Activated B cell treated with CpG ODN at 0.5 μM for 24 hours (primary cell): ENCODE results near the gene NLRP5. TPM values are rescaled to one million over a fixed set of nuclear protein-coding genes. Genes with fewer than 3 reads are reported as not detected.
"Not testable (repeated sequence)": the region's sequence is repeated elsewhere in the genome, so short reads cannot be mapped to it uniquely, and the experiment has no call there.

Source experiments
- ATAC-seq: fragments of 200-7000 bp; cut with Tn5 transposase; one replicate; pipeline ENCODE4 v1.10.0; 2021; ENCODE audit warnings: low read depth, mild to moderate bottlenecking, moderate library complexity
- CTCF ChIA-PET: fragments of 350-600 bp; sonication (Branson Sonifier 250); formaldehyde crosslinking; loops from one replicate; lab custom pipeline; 2021; ENCODE audit warnings: antibody characterized with exemption; lab: Charles Lee
- POLR2A ChIA-PET: fragments of 350-600 bp; sonication (Branson Sonifier 250); formaldehyde crosslinking; loops from one replicate; lab custom pipeline; 2021; ENCODE audit warnings: antibody characterized with exemption; lab: Charles Lee
- DNase-seq: peaks from one replicate; pipeline ENCODE4 v3.0.0; 2022
- H3K27ac Mint-ChIP-seq: one replicate; pipeline ENCODE4 v1.8.0; 2020; ENCODE audit warnings: mixed read lengths
- H3K27me3 Mint-ChIP-seq: one replicate; pipeline ENCODE4 v1.8.0; 2021; ENCODE audit warnings: mixed read lengths
- H3K36me3 Mint-ChIP-seq: one replicate; pipeline ENCODE4 v1.8.0; 2021; ENCODE audit warnings: low read depth, mixed read lengths
- H3K4me1 Mint-ChIP-seq: one replicate; pipeline ENCODE4 v1.8.0; 2021; ENCODE audit warnings: mixed read lengths
- H3K4me3 Mint-ChIP-seq: one replicate; pipeline ENCODE4 v1.8.0; 2020; ENCODE audit warnings: mild to moderate bottlenecking, mixed read lengths
- H3K9me3 Mint-ChIP-seq: one replicate; pipeline ENCODE4 v1.8.0; 2020; ENCODE audit warnings: mixed read lengths
- CTCF ChIP-seq: fragments of 200-600 bp; IDR thresholded peaks from one replicate; pipeline ENCODE4 v1.8.0; 2022; ENCODE audit warnings: antibody characterized with exemption, mild to moderate bottlenecking
- intact Hi-C: fragments of 100-400 bp; cut with micrococcal nuclease; formaldehyde crosslinking; loops from one replicate; pipeline ENCODE4 v1.15.1; 2024
- total RNA-seq: library from RNA; stranded (reverse); gene quantifications from 2 replicates; pipeline ENCODE4 v1.2.3, GENCODE V29; 2022

Gene NLRP5
- total RNA-seq, 1 donor from 2014 or later, result not detected

- TF ChIP-seq CTCF, result no peak
- intact Hi-C loops, result no loop called here
- Mint-ChIP-seq H3K4me1 (no peaks in the 10 kb centered on the region), H3K9me3 (peaks cover 4% of the 10 kb centered on the region), H3K4me3 (no peak overlapping the region), H3K27ac (no peak overlapping the region), H3K36me3 (no peaks in the 10 kb centered on the region), H3K27me3 (peaks cover 2% of the 10 kb centered on the region)
- ChIA-PET CTCF (no interaction called here), POLR2A (no interaction called here)
- no peak for DNase-seq
- no peak for ATAC-seq
Observed at GRCh38 chr19:55985254-55985653, 1.3 kb upstream of the NLRP5 start.

- no peak for TF ChIP-seq CTCF
- intact Hi-C loops, result no loop called here
- H3K27ac Mint-ChIP-seq, result no peak overlapping the region
- H3K27me3 Mint-ChIP-seq, result no peaks in the 10 kb centered on the region
- ATAC-seq (no peak), DNase-seq (no peak)
- peaks cover 9% of the 10 kb centered on the region for H3K9me3 Mint-ChIP-seq
- no peak overlapping the region for H3K4me3 Mint-ChIP-seq
- H3K4me1 Mint-ChIP-seq, result no peaks in the 10 kb centered on the region
- ChIA-PET POLR2A (no interaction called here), CTCF (no interaction called here)
- H3K36me3 Mint-ChIP-seq, result no peaks in the 10 kb centered on the region
Observed at GRCh38 chr19:55990831-55991230, 4.3 kb downstream of the NLRP5 start.

GRCh38 chr19:55993492-55993891 lies 6.9 kb downstream of the NLRP5 start:
- ChIA-PET CTCF (no interaction called here), POLR2A (no interaction called here)
- ATAC-seq (no peak), DNase-seq (no peak)
- Mint-ChIP-seq H3K4me1 (no peaks in the 10 kb centered on the region), H3K4me3 (no peak overlapping the region), H3K9me3 (peaks cover 15% of the 10 kb centered on the region), H3K27ac (no peak overlapping the region), H3K27me3 (no peaks in the 10 kb centered on the region), H3K36me3 (no peaks in the 10 kb centered on the region)
- intact Hi-C loops, result no loop called here
- TF ChIP-seq CTCF, result no peak

- Mint-ChIP-seq H3K36me3 (no peaks in the 10 kb centered on the region), H3K27ac (no peak overlapping the region), H3K4me1 (no peaks in the 10 kb centered on the region), H3K27me3 (no peaks in the 10 kb centered on the region), H3K4me3 (no peak overlapping the region), H3K9me3 (peaks cover 2% of the 10 kb centered on the region)
- ChIA-PET CTCF (no interaction called here), POLR2A (no interaction called here)
- ATAC-seq (no peak), DNase-seq (no peak)
- TF ChIP-seq CTCF, result no peak
- intact Hi-C loops, result no loop called here
Observed at GRCh38 chr19:56014765-56015164, 28.2 kb downstream of the NLRP5 start.

GRCh38 chr19:56015756-56016155 lies 29.2 kb downstream of the NLRP5 start:
- H3K4me1 Mint-ChIP-seq, result no peaks in the 10 kb centered on the region
- peaks cover 2% of the 10 kb centered on the region for H3K9me3 Mint-ChIP-seq
- intact Hi-C loops, result no loop called here
- no peak for TF ChIP-seq CTCF
- H3K27ac Mint-ChIP-seq, result no peak overlapping the region
- no peak overlapping the region for H3K4me3 Mint-ChIP-seq
- no peaks in the 10 kb centered on the region for H3K36me3 Mint-ChIP-seq
- ATAC-seq (no peak), DNase-seq (no peak)
- no peaks in the 10 kb centered on the region for H3K27me3 Mint-ChIP-seq
- CTCF ChIA-PET, result no interaction called here
- POLR2A ChIA-PET, result no interaction called here

- H3K27me3 Mint-ChIP-seq, CTCF ChIA-PET, H3K27ac Mint-ChIP-seq, H3K9me3 Mint-ChIP-seq, POLR2A ChIA-PET, H3K36me3 Mint-ChIP-seq, intact Hi-C loops, H3K4me3 Mint-ChIP-seq, H3K4me1 Mint-ChIP-seq, DNase-seq, ATAC-seq: not testable (repeated sequence)
Observed at GRCh38 chr19:56019325-56019724, 32.8 kb downstream of the NLRP5 start.

- H3K36me3 Mint-ChIP-seq, H3K4me1 Mint-ChIP-seq, H3K27me3 Mint-ChIP-seq, H3K4me3 Mint-ChIP-seq, H3K27ac Mint-ChIP-seq, H3K9me3 Mint-ChIP-seq, POLR2A ChIA-PET, ATAC-seq, DNase-seq, intact Hi-C loops, CTCF ChIA-PET: not testable (repeated sequence)
Observed at GRCh38 chr19:56020355-56020975, 33.9 kb downstream of the NLRP5 start.
